Left ventricle myocardium inferior (tissue), 1 donor: ENCODE data around the gene PCBP3. TPM values are rescaled to one million over a fixed set of nuclear protein-coding genes. Genes with fewer than 3 reads are reported as not detected.

Experiments
- DNase-seq: peaks from one replicate; pipeline ENCODE4 v3.0.0-alpha.2; 2020
- H3K27ac ChIP-seq: fragments of 200-600 bp; replicated peaks from 2 replicates; pipeline ENCODE4 v1.8.0; 2021
- H3K27me3 ChIP-seq: fragments of 200-600 bp; 2 replicates; pipeline ENCODE4 v1.8.0; 2021; ENCODE audit warnings: low read depth
- H3K36me3 ChIP-seq: fragments of 200-600 bp; 2 replicates; pipeline ENCODE4 v1.8.0; 2021
- H3K4me1 ChIP-seq: fragments of 200-600 bp; 2 replicates; pipeline ENCODE4 v1.8.0; 2021
- H3K4me3 ChIP-seq: fragments of 200-600 bp; 2 replicates; pipeline ENCODE4 v1.8.0; 2021; ENCODE audit warnings: mild to moderate bottlenecking, moderate library complexity
- H3K9me3 ChIP-seq: fragments of 200-600 bp; replicated peaks from 2 replicates; pipeline ENCODE4 v1.8.0; 2021
- CTCF ChIP-seq: fragments of 200-600 bp; IDR thresholded peaks from 2 replicates; pipeline ENCODE4 v1.8.0; 2021; ENCODE audit warnings: antibody characterized with exemption, mild to moderate bottlenecking, borderline replicate concordance
- intact Hi-C: fragments of 100-400 bp; cut with micrococcal nuclease; formaldehyde crosslinking; loops from one replicate; pipeline ENCODE4 v1.11.0; 2022
- total RNA-seq: library from RNA; stranded (reverse); fragmentation: NEBNext Ultra II Directional; extraction: Animal tissue kit (Norgen Biotek cat#: 25700); gene quantifications from one replicate; pipeline ENCODE4 v1.2.1, GENCODE V29; 2021
- donor health status: DM: no; HTN: yes; CAD: no; lungs with severe emphysema.

Gene PCBP3
- total RNA-seq, 1 donor from 2014 or later = 2.9 TPM

DNA sequence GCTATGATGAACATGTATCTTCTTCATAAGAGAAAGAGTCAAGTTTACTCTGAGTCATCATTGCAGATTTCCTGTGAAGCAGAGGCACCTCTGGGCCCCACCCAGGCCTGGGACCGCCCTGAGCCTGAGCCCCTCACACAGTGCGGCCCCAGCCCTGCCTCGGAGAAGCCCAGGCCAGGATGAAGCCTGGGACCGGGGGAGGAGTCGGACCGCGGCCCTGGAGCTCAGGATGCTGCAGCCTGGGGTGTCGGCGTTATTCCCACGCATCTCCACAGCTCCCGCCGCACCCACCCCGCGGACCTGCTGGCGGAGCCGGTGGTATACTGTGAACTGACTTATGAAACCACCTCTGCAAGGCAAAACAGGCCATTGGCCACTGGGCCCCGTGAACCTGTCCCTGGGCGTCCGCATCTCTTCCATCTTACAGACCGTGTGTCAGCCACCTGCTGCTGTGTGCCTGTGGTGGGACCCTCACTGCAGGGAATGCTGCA, 335.7 kb downstream of the PCBP3 start:
- H3K4me1 ChIP-seq = peaks cover 71% of the 10 kb centered on the region
- no peaks in the 10 kb centered on the region for H3K27me3 ChIP-seq
- H3K9me3 ChIP-seq = no peaks in the 10 kb centered on the region
- peak; percentile 25 for DNase-seq
- no peak overlapping the region for H3K4me3 ChIP-seq
- TF ChIP-seq CTCF = no peak
- peaks cover 8% of the 10 kb centered on the region for H3K36me3 ChIP-seq
- intact Hi-C loops = loop anchor here (10.0 kb wide), 1 partner anchor 126 kb away; no protein-coding TSS in a partner anchor
- H3K27ac ChIP-seq = peak overlapping the region; percentile 71

GRCh38 chr21:45979651-45980050, 336.1 kb downstream of the PCBP3 start:
- peak; percentile 15 for DNase-seq
- Histone ChIP-seq H3K9me3 (no peaks in the 10 kb centered on the region), H3K4me1 (peaks cover 71% of the 10 kb centered on the region), H3K36me3 (peaks cover 13% of the 10 kb centered on the region), H3K27me3 (no peaks in the 10 kb centered on the region), H3K27ac (peak overlapping the region; percentile 71), H3K4me3 (no peak overlapping the region)
- no peak for TF ChIP-seq CTCF
- intact Hi-C loops = loop anchor here (10.0 kb wide), 1 partner anchor 125 kb away; no protein-coding TSS in a partner anchor

GRCh38 chr21:45980271-45980670, 336.7 kb downstream of the PCBP3 start:
- H3K27ac ChIP-seq = peak overlapping the region; percentile 71
- no peaks in the 10 kb centered on the region for H3K9me3 ChIP-seq
- peaks cover 18% of the 10 kb centered on the region for H3K36me3 ChIP-seq
- intact Hi-C loops = no loop called here
- no peak overlapping the region for H3K4me3 ChIP-seq
- no peak for TF ChIP-seq CTCF
- H3K4me1 ChIP-seq = peaks cover 70% of the 10 kb centered on the region
- DNase-seq = no peak
- no peaks in the 10 kb centered on the region for H3K27me3 ChIP-seq

- no peaks in the 10 kb centered on the region for H3K9me3 ChIP-seq
- peaks cover 22% of the 10 kb centered on the region for H3K36me3 ChIP-seq
- H3K4me1 ChIP-seq = peaks cover 71% of the 10 kb centered on the region
- DNase-seq = no peak
- intact Hi-C loops = no loop called here
- H3K27me3 ChIP-seq = no peaks in the 10 kb centered on the region
- no peak for TF ChIP-seq CTCF
- peak overlapping the region; percentile 90 for H3K27ac ChIP-seq
- peak overlapping the region; percentile 99 for H3K4me3 ChIP-seq
Observed at GRCh38 chr21:45980697-45981096, 337.2 kb downstream of the PCBP3 start.

DNA sequence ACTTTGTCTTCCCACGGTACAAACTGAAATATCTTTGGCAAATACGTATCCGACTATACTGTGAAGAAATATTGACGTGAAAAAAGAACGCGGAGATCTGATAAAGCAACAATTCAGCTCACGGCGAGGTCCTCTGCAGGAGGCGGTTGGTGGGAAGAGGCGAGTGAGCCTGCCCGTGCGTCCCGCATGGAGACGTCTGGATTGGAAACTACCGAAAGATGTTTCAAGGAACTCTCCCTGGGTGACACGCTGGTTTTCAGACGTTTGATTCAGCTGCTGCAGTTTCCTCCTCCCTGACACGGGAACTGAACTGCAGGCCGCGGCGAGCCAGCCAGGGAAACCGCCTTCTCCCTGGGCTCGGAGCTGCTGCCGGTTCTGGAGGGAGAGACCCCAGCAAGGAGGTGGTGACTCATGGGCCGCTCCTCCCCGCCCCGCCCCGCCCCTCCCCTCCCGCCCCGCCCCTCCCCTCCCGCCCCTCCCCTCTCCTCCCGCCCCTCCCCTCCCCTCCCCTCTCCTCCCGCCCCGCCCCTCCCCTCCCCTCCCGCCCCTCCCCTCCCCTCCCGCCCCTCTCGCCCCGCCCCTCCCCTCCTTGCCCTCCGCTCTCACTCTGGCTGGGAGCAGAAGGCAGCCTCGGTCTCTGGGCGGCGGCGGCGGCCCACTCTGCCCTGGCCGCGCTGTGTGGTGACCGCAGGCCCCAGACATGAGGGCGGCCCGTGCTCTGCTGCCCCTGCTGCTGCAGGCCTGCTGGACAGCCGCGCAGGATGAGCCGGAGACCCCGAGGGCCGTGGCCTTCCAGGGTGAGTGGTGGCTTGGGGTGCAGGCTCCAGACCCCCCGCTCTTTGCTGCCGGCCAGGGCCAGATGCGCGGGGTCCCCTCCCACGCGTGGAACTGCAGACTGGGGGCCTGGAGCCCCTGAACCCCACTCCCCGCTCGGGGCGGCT, 337.9 kb downstream of the PCBP3 start, which contains the start of gene COL6A1:
TSS of gene COL6A1 (plus strand) at position 620 of the 941 bp plus-strand sequence. CDS start at position 701, 81 bp downstream.
- Histone ChIP-seq H3K36me3 (peaks cover 29% of the 10 kb centered on the region), H3K27me3 (no peaks in the 10 kb centered on the region), H3K4me3 (peak within 1 kb of the TSS; percentile 99), H3K4me1 (peaks cover 76% of the 10 kb centered on the region), H3K27ac (peak within 1 kb of the TSS; percentile 92), H3K9me3 (no peaks in the 10 kb centered on the region)
- intact Hi-C loops = no loop called here
- no peak for TF ChIP-seq CTCF
- DNase-seq = peak; percentile 84
